Activated CD8-positive, alpha-beta T cell treated with anti-CD3 and anti-CD28 coated beads for 36 hours (primary cell): ENCODE results near the gene TP63. TPM values are rescaled to one million over a fixed set of nuclear protein-coding genes. Genes with fewer than 3 reads are reported as not detected.
A peak's percentile ranks its signal among the peaks of the same experiment; 100 is the strongest.

Experiments used
- ATAC-seq: fragments of 200-7000 bp; cut with Tn5 transposase; one replicate; pipeline ENCODE4 v1.10.0; 2021; ENCODE audit warnings: mild to moderate bottlenecking, moderate library complexity
- CTCF ChIA-PET: fragments of 350-600 bp; sonication (Branson Sonifier 250); formaldehyde crosslinking; loops from one replicate; lab custom pipeline; 2021; ENCODE audit warnings: antibody characterized with exemption; lab: Charles Lee
- POLR2A ChIA-PET: fragments of 350-600 bp; sonication (Branson Sonifier 250); formaldehyde crosslinking; loops from one replicate; lab custom pipeline; 2021; ENCODE audit warnings: antibody characterized with exemption; lab: Charles Lee
- DNase-seq: peaks from one replicate; pipeline ENCODE4 v3.0.0-alpha.2; 2020
- H3K27ac Mint-ChIP-seq: one replicate; pipeline ENCODE4 v1.8.0; 2021; ENCODE audit warnings: mild to moderate bottlenecking, mixed read lengths
- H3K27me3 Mint-ChIP-seq: one replicate; pipeline ENCODE4 v1.8.0; 2021; ENCODE audit warnings: mixed read lengths
- H3K36me3 Mint-ChIP-seq: one replicate; pipeline ENCODE4 v1.8.0; 2021; ENCODE audit warnings: low read depth, mixed read lengths
- H3K4me1 Mint-ChIP-seq: one replicate; pipeline ENCODE4 v1.8.0; 2021; ENCODE audit warnings: low read depth, mixed read lengths
- H3K4me3 Mint-ChIP-seq: one replicate; pipeline ENCODE4 v1.8.0; 2021; ENCODE audit warnings: mild to moderate bottlenecking, moderate library complexity, mixed read lengths
- H3K9me3 Mint-ChIP-seq: one replicate; pipeline ENCODE4 v1.8.0; 2021; ENCODE audit warnings: mixed read lengths
- CTCF ChIP-seq: fragments of 200-600 bp; IDR thresholded peaks from one replicate; pipeline ENCODE4 v1.8.0; 2022; ENCODE audit warnings: antibody characterized with exemption, mild to moderate bottlenecking
- intact Hi-C: fragments of 100-400 bp; cut with micrococcal nuclease; formaldehyde crosslinking; loops from one replicate; pipeline ENCODE4 v1.10.0; 2022
- total RNA-seq, 2 experiments: library from RNA; stranded (reverse); gene quantifications; one replicate each; pipeline ENCODE4 v1.2.3, GENCODE V29; 2021

The TP63 gene
- total RNA-seq, 2 experiments from 2014 or later: 0.07 to 0.23 TPM

GRCh38 chr3:189624130-189624529, 7.1 kb upstream of the TP63 start:
- H3K27me3 Mint-ChIP-seq: no peaks in the 10 kb centered on the region
- ATAC-seq (peak; percentile 24), DNase-seq (no peak)
- no peak overlapping the region for H3K27ac Mint-ChIP-seq
- H3K4me1 Mint-ChIP-seq: peaks cover 10% of the 10 kb centered on the region
- H3K9me3 Mint-ChIP-seq: no peaks in the 10 kb centered on the region
- POLR2A ChIA-PET: no interaction called here
- H3K4me3 Mint-ChIP-seq: no peak overlapping the region
- CTCF ChIA-PET: no interaction called here
- intact Hi-C loops: no loop called here
- TF ChIP-seq CTCF: no peak
- H3K36me3 Mint-ChIP-seq: peaks cover 2% of the 10 kb centered on the region

- H3K27ac Mint-ChIP-seq: no peak overlapping the region
- no peaks in the 10 kb centered on the region for H3K9me3 Mint-ChIP-seq
- no peaks in the 10 kb centered on the region for H3K36me3 Mint-ChIP-seq
- intact Hi-C loops: no loop called here
- ATAC-seq: no peak
- no peak overlapping the region for H3K4me3 Mint-ChIP-seq
- ChIA-PET POLR2A (no interaction called here), CTCF (no interaction called here)
- peaks cover 12% of the 10 kb centered on the region for H3K4me1 Mint-ChIP-seq
- no peaks in the 10 kb centered on the region for H3K27me3 Mint-ChIP-seq
- TF ChIP-seq CTCF: no peak
- no peak for DNase-seq
Observed at GRCh38 chr3:189625071-189625470, 6.1 kb upstream of the TP63 start.

- intact Hi-C loops: no loop called here
- H3K27me3 Mint-ChIP-seq: no peaks in the 10 kb centered on the region
- H3K4me3 Mint-ChIP-seq: no peak overlapping the region
- DNase-seq (no peak), ATAC-seq (no peak)
- H3K4me1 Mint-ChIP-seq: peaks cover 16% of the 10 kb centered on the region
- H3K9me3 Mint-ChIP-seq: no peaks in the 10 kb centered on the region
- ChIA-PET POLR2A (no interaction called here), CTCF (no interaction called here)
- no peak overlapping the region for H3K27ac Mint-ChIP-seq
- no peak for TF ChIP-seq CTCF
- H3K36me3 Mint-ChIP-seq: no peaks in the 10 kb centered on the region
Observed at GRCh38 chr3:189625572-189625971, 5.6 kb upstream of the TP63 start.

GRCh38 chr3:189626286-189626685, 4.9 kb upstream of the TP63 start:
- no peak overlapping the region for H3K4me3 Mint-ChIP-seq
- ATAC-seq (no peak), DNase-seq (no peak)
- peaks cover 21% of the 10 kb centered on the region for H3K4me1 Mint-ChIP-seq
- no peaks in the 10 kb centered on the region for H3K36me3 Mint-ChIP-seq
- intact Hi-C loops: no loop called here
- TF ChIP-seq CTCF: no peak
- ChIA-PET CTCF (no interaction called here), POLR2A (no interaction called here)
- no peaks in the 10 kb centered on the region for H3K9me3 Mint-ChIP-seq
- H3K27me3 Mint-ChIP-seq: no peaks in the 10 kb centered on the region
- no peak overlapping the region for H3K27ac Mint-ChIP-seq

GRCh38 chr3:189629803-189630455, 1.3 kb upstream of the TP63 start:
- Mint-ChIP-seq H3K36me3 (no peaks in the 10 kb centered on the region), H3K27ac (no peak overlapping the region), H3K4me3 (no peak overlapping the region), H3K9me3 (no peaks in the 10 kb centered on the region), H3K27me3 (no peaks in the 10 kb centered on the region), H3K4me1 (peaks cover 19% of the 10 kb centered on the region)
- no peak for TF ChIP-seq CTCF
- DNase-seq (no peak), ATAC-seq (no peak)
- intact Hi-C loops: no loop called here
- POLR2A ChIA-PET: interaction anchor here (0.7 kb wide), 1 partner anchor 456 kb away, joined by 3 read pairs; no protein-coding TSS in a partner anchor
- CTCF ChIA-PET: interaction anchor here (1.0 kb wide), 1 partner anchor 13 kb away, joined by 3 read pairs; no protein-coding TSS in a partner anchor
